ENCODE data around the gene ATP5MC2.

- TF ChIP-seq CTCF (conservative IDR thresholded peaks at IDR 0.05), result no peak
- TF ChIP-seq ZFX (IDR thresholded peaks at IDR 0.05), result no peak
Observed at GRCh38 chr12:53622724-53623123, 53.2 kb downstream of the ATP5MC2 start.

All from C4-2B (cell line).